GM10847 (cell line): ENCODE data around the gene EIF3B.

Experiments
- POLR2A ChIP-seq: IDR thresholded peaks from 2 replicates; pipeline ENCODE4 v1.6.1; 2011; ENCODE audit not compliant: insufficient read length; ENCODE audit errors: extremely low read depth

EIF3B gene

DNA sequence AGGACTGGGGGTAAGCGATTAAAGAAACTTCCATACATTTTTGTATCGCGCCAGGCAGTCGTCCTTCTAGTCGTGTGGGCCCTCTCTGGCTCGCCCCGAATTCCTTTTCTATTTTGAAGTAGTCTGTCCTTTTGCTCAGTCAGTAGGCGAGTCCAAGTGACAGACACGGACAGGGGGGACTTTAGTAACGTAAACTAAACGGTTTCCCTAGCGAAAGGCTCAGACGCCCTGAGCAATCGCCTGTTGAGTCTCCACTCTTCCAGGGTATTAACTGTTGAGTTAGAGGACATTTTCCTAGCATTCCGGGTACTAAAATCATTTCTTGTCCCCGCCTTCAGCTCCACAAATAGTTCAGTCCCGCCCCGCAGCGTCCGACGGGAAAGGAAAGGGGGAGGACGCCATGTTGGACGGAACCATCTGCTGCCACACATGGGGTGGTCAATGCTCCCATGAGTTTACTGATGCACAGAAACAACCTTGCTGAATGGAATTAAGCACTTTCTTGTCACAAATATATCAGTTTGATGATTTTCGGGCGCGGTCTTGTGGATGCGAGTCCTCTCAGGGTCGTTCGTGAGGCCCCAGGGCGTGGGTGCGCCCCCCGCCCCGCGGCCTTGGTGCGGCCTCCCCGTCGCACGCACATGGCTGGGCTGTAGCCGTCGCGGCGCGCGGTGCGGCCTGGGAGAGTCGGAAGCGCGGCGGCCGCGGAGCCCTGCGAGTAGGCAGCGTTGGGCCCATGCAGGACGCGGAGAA is at the start of gene EIF3B:
TSS of gene EIF3B (plus strand) at position 642 of the 753 bp plus-strand sequence. CDS start at position 737, 95 bp downstream.
- peak; percentile 95 for TF ChIP-seq POLR2A

DNA sequence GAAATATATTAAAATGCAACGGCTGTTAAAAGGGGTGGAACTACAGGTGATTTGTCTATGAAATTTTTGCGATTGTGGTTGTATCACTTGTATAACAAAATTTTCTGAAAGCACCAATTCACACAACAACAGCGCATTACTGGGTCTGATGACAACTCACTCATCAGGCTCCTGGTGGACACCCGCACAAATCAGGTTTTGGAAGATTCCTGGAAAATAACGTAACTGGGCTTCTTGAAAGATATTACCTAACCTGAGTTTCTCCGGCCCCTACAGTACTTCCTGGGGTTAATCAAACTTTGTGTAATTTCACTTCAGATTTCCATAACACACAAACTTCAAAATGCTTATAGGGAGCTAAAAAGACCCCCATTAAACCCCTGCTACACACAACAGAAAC is 47.9 kb upstream of the EIF3B start:
- no peak for TF ChIP-seq POLR2A

DNA sequence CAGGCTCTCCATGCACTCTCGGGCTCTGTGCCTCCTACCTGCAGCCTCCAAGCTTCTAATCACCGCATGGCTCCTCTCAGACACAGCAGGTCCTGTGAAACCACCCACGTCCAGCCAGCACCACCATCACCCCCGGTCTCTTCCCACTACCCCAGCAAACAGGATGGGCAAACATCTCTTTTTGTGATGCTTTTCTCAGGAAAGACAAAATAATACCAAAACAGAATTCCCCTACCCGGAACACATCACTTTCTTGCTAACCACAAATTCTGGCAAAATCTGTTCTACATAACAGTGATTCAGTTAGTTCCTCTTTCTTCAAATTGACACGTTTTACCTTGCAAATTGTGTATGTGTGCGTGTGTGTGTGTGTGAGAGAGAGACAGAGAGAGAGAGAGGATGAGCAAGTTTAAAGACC is 46.9 kb upstream of the EIF3B start:
- TF ChIP-seq POLR2A, result no peak

DNA sequence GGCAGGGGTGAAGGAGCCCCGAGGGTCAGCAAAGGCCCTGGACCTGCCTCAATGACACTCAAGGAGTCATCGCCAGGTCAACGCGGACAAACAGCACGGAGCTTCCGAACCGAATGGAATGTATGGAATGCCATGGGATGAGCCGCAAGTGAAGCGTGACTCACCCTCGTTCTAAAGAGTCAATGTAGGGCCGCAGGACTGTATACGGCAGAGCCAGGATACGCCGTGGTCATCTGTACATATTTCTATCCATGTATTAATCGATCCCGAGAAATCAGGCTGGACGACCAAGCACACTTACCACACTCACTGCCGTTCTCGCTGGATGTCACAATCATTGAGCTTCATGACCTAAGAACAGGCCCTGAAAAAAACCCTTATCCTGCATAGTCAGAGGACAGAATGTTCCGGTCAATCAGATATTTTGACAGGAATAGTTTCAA is 44.7 kb upstream of the EIF3B start:
- TF ChIP-seq POLR2A, result no peak

DNA sequence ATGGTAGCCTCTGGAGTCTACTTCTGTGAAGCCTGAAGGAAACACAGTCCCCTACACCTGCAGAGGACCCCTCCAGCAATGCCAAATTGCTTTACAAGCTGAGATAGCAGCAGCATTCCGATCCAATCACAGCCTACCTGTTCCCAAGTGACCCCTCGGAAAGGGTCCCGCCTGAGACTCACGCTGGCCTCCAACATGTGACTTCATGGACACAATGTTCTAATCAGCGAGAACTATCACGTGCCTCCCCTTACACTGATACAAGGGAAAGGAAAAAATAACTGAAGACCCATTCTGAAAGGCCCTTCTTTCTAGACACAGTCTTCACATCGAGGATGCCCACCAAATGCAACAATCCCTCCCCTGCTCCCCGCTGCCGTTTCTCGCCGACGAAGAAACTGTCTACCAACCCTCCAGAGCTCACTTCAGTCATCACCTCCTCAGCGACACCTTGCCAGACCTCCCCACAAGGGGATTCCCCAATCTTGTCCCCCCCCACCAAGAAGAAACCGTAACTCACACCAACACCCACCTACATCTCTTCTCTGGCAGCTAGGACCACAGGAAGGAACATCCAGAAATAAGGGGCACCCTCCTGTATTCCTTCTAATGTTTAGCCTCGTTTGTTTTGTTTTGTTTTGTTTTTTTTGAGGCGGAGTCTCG is 42.2 kb upstream of the EIF3B start:
- TF ChIP-seq POLR2A, result no peak

DNA sequence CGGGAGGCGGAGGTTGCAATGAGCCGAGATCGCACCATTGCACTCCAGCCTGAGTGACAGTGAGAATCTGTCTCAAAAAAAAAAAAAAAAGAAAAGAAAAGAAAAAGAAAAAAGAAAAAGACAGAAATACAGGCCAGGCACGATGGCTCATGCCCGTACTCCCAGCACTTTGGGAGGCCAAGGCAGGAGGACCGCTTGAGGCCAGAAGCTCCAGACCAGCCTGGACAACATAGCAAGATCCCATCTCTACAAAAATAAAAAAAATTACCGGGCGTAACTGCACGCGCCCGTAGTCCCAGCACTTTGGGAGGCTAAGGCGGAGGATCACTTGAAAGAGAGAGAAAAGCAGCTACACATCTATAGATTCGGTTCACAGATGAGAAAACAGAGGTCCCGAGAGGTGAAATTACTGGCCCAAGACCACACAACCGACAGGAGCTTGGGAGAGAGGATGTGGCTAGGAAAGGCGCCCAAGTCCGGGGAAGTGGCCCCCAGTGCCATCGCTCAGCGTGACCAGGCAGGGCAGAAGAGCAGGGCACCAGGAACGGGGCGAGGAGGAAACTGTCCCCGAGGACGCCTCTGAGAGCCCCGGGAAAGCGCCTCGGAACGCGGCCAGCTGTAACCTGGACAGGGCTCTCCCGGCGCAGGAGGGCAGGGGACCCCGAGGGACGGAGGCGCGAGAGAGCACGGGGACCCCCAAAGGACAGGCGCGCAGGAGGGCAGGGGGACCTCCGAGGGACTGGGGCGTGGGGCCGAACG is 41.0 kb upstream of the EIF3B start:
- TF ChIP-seq POLR2A, result no peak

DNA sequence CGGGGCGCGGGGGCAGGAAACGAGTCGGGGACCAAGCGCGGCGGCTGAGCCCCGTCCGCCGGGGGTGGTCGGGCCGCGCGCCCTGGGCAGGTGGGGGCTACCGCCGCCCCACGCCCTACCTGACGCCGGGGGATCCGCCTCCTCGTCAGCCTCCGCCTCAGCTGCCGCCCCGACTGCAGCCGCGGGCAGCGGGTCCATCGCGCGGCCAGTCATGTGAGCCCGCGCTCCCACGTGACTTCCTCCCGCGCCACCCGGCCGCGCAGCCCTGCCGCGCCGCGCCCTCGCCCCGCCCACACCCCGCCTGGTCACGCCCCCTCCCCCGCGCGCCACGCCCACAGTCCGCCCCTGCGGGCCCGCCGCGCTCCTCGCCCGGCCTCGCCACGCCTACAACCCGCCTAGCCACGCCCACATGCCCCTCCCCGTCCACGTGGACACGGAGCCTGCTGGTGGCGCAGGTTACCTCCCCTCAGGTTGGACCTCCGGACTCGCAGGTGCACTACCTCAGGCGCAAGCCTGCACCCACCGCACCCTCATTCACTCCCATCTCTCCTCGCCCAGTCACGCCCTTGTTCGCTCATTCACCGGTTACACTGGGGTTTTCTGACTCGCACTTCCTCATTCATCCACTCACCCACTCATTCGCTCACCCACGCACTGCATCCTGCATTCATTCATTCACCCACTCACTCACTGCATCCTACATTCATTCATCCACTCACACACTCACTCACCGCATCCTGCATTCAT is 40.2 kb upstream of the EIF3B start, which contains the start of gene SNX8:
TSS of gene SNX8 (minus strand) at position 233 of the 747 bp plus-strand sequence. CDS start at position 213, 20 bp downstream.
- peak; percentile 79 for TF ChIP-seq POLR2A

DNA sequence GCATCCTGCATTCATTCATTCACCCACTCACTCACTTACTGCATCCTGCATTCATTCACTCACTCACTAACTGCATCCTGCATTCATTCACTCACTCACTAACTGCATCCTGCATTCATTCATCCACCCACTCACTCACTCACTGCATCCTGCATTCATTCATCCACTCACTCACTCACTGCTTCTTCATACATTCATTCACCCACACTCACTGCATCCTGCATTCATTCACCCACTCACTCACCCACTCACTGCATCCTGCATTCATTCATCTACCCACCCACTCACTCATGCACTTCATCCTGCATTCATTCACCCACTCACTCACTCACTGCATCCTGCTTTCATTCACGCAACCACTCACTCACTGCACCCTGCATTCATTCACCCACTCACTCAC is 38.8 kb upstream of the EIF3B start:
- TF ChIP-seq POLR2A, result no peak

DNA sequence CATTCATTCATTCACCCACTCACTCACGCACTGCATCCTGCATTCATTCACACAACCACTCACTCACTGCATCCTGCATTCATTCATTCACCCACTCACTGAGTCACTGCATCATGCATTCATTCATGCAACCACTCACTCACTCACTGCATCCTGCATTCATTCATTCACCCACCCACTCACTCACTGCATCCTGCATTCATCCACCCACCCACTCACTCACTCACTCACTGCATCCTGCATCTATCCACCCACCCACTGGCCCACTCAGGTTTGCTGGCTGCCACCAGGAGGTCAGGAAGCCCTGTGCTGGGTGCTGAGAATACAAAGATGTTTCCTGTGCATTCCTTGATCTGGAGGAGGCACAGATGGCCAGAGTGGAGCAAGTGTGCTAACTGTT is 38.0 kb upstream of the EIF3B start:
- TF ChIP-seq POLR2A, result no peak

DNA sequence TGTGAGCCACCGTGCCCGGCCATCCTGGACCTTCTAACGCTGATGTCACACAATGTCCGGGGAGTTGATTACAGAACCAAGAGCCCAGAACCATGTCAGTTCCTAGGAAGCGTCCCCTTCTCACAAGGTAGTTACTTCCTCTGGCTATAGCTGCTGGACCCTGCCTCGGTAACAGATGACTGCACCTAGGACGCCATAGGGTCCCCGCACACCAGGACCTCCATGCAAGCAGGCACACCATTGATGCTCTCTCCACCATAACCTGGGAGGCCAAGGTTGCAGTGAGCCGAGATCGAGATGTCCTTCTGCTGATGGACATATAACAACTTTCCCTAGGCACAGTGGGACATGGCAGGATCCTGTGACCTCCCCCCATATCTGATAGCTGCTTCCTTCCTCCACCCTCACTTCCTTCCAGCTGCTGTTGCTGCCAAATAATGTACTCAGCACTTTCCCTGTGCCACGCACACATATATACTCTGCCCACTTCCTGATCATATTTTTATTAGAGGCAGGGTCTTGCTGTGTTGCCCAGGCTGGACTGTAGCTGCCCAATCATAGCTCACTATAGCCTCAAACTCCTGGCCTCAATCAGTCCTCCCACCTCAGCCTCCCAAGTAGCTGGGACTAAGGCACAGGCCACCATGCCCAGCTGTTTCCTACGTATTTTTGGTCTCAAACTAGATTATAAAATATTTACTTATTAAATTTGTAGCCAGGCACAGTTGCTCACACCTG is 36.9 kb upstream of the EIF3B start:
- TF ChIP-seq POLR2A, result no peak

DNA sequence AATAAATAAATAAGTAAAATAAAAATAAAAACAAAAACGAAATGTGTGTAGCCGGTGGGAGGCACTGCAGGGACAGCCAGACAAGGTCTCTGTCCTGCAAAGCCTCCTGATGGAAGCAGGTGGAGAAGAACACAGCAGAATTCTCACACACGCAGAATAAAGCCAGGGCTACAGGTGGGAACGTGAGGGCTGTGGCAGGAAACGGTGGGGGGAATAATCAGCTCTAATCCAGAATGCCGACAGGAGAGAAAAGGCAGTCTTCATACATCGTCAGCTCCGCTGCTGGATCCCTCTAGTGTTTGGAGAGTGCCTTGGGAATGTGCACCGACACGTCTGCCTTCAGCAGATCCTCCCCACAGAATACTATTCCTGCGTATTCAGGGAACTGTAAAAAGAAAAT is 33.6 kb upstream of the EIF3B start:
- no peak for TF ChIP-seq POLR2A

DNA sequence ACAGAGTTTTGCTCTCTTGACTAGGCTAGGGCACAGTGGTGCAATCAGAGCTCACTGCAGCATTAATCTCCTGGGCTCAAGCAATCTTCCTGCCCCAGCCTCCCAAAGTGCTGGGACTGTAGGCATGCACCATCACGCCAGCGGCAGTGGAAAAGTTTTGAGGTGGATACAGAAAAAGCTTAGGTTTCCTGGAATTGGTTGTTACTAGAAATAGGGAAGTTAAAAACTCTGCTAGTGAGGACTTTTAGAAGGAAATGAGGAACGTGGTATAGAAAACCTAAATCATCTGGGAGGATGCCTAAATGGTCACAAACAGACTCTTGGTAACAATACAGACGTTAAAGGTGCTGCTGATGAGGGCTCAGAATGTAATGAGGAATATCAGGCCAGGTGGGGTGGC is 29.5 kb upstream of the EIF3B start:
- no peak for TF ChIP-seq POLR2A

DNA sequence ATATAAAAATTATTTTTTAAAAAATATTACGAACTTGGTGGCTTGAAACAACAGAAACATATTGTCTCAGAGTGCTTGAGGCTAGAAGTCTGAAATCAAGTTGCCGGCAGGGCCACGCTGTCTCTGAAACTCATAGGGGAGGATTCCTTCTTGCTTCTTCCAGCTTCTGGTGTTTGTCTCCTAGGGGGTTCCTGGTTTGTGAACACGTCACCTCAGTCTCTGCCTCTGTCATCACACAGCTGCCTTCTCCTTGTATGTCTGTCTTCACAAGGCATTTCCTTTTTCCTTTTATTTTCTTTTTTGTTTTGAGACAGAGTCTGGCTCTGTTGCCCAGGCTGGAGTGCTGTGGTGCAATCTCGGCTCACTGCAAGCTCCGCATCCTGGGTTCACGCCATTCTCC is 27.7 kb upstream of the EIF3B start:
- TF ChIP-seq POLR2A, result no peak

DNA sequence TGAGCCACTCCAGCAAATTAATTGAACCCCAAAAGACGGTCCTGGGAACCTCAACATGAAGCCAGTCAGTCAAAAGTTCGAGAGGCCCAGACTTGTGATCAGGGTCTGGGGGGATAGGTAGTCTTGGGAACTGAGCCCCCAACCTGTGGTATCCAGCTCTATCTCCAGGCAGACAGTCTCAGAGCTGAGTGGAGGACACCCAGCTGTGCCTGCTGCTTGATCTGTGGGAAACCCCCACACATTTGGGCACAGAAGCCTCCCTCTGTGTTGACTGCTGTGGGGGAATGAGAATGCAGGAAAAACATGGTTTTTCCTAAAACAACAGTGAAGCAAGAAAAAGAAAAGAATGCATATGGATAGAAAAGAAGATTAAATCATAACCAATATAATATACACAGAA is 24.1 kb upstream of the EIF3B start:
- no peak for TF ChIP-seq POLR2A
